HG03342 (cell line): ENCODE measurements around the gene TEKT2.
A peak's percentile ranks its signal among the peaks of the same experiment; 100 is the strongest.

Experiments
- ATAC-seq: cut with Tn5 transposase; IDR thresholded peaks from one replicate; pipeline ENCODE4 v1.9.1; 2021; ENCODE audit warnings: mild to moderate bottlenecking, moderate library complexity; ENCODE audit not compliant: unreplicated experiment

TEKT2 gene

GRCh38 chr1:36086529-36087232, 2.8 kb downstream of the TEKT2 start:
- no peak for ATAC-seq

GRCh38 chr1:36087233-36088123, 3.6 kb downstream of the TEKT2 start:
- ATAC-seq: no peak

- no peak for ATAC-seq
Measured at GRCh38 chr1:36088265-36088576, 4.3 kb downstream of the TEKT2 start.

- ATAC-seq: peak; percentile 75
Measured at GRCh38 chr1:36088577-36089392, 4.9 kb downstream of the TEKT2 start, which contains the start of gene ADPRS. ADPRS (plus strand) TSS chr1:36088892; CDS start chr1:36088905, 13 bp downstream.

- no peak for ATAC-seq
Measured at GRCh38 chr1:36089393-36090121, 5.7 kb downstream of the TEKT2 start.

- ATAC-seq: no peak
Measured at GRCh38 chr1:36091141-36091540, 7.2 kb downstream of the TEKT2 start.

GRCh38 chr1:36091698-36092097, 7.8 kb downstream of the TEKT2 start:
- ATAC-seq: no peak

GRCh38 chr1:36092166-36092797, 8.4 kb downstream of the TEKT2 start:
- ATAC-seq: no peak

- ATAC-seq: no peak
Measured at GRCh38 chr1:36092798-36093185, 8.9 kb downstream of the TEKT2 start.

- ATAC-seq: no peak
Measured at GRCh38 chr1:36093226-36093625, 9.3 kb downstream of the TEKT2 start.

- no peak for ATAC-seq
Measured at GRCh38 chr1:36093929-36094328, 10.0 kb downstream of the TEKT2 start.

GRCh38 chr1:36094621-36095061, 10.7 kb downstream of the TEKT2 start:
- no peak for ATAC-seq

- no peak for ATAC-seq
Measured at GRCh38 chr1:36095760-36096405, 12.0 kb downstream of the TEKT2 start.

GRCh38 chr1:36096500-36097432, 12.9 kb downstream of the TEKT2 start:
- no peak for ATAC-seq

GRCh38 chr1:36097693-36098585, 14.0 kb downstream of the TEKT2 start:
- no peak for ATAC-seq

GRCh38 chr1:36098650-36099365, 14.9 kb downstream of the TEKT2 start:
- no peak for ATAC-seq
